Erythroblast (primary cell): Measurements from ENCODE around the gene OCA2.
"Not testable (repeated sequence)": the region's sequence is repeated elsewhere in the genome, so short reads cannot be mapped to it uniquely, and the experiment has no call there.

Experiments used
- DNase-seq, 2 experiments: peaks; one replicate each; lab custom pipeline; 2025; lab: John Stamatoyannopoulos, UW
- GATA1 ChIP-seq: IDR thresholded peaks from 2 replicates; pipeline ENCODE4 v1.6.1; 2011; ENCODE audit warnings: low read depth, mild to moderate bottlenecking, control low read depth, low read length, moderate library complexity
- POLR2A ChIP-seq: IDR thresholded peaks from 2 replicates; pipeline ENCODE4 v1.6.1; 2011; ENCODE audit warnings: mild to moderate bottlenecking, low read length

The OCA2 gene

DNA sequence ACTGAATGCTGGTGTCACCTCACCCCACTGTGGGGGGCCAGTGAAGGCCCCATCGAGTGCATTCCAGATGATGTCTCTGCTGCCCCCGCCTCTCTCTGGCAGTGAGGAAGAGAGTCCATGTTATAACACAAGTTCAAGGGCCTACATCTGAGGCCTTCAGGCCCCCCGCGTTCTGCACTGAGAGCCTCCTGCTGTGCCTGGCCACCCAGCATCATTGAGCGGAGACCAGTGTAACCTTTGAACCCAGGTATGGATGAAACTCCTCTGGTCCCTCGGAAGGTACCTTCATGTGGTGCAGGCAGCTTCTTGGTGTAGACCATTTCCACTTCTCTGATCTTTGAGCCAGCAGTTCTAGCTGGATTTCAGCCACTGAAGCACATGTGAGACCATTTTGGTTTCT is 324.9 kb downstream of the OCA2 start:
- DNase-seq = no peak
- TF ChIP-seq POLR2A = no peak
- no peak for TF ChIP-seq GATA1

DNA sequence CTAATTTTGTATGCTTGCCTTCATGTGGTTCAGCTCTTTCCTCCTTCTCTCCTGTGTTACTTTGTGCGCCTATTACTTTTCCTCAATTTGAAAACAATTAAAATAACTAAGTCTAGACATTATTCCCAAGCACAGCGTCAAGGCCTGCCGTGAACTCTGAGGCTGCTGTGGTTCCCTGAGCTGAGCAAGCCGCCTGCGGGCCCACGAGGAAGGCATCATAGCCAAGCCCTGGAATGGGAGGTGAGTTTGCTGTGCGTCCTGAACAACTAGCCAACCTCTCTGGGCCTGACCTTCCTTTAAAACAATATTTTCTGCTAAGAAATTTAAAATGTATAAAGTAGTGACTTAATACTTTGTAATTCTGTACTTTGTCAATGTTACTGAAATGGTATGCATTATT is 327.2 kb downstream of the OCA2 start:
- DNase-seq = no peak
- TF ChIP-seq GATA1 = no peak
- no peak for TF ChIP-seq POLR2A

DNA sequence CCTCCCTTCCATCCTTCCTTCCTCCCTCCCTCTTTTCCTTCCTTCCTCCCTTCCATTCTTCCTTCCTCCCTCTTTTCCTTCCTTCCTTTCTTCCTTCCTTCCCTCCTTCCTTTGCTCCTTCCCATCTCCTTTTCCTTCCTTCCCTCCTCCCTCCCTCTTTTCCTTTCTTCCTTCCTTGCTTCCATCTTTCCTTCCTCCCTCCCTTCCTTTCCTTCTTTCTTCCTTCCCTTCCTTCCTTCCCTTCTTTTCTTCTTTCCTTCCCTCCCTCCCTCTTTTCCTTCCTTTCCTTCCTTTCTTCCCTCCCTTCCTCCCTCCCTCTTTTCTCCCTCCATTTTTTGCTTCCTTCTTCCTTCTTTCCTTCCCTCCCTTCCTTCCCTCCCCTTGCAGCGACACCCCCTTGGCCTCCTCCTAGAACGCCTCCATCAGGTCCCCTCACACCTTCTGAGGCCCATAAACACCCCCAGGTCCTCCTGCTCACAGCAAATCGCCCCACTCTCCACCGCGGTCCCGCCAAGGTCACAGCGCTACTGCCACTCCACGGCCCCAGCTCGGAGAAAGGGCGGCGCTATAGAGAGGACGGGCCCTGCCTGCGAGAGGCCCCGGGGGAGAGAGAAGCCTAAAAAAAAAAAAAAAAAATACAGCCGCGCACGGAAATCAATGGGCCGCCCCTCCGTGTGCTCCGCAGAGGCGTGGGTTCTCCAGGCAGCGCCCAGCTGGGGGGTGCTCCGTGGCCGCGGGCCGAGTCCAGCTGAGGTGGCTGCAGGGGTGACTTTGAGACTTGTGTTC is 328.2 kb downstream of the OCA2 start:
- no peak for DNase-seq
- TF ChIP-seq POLR2A (no peak), GATA1 (no peak)

DNA sequence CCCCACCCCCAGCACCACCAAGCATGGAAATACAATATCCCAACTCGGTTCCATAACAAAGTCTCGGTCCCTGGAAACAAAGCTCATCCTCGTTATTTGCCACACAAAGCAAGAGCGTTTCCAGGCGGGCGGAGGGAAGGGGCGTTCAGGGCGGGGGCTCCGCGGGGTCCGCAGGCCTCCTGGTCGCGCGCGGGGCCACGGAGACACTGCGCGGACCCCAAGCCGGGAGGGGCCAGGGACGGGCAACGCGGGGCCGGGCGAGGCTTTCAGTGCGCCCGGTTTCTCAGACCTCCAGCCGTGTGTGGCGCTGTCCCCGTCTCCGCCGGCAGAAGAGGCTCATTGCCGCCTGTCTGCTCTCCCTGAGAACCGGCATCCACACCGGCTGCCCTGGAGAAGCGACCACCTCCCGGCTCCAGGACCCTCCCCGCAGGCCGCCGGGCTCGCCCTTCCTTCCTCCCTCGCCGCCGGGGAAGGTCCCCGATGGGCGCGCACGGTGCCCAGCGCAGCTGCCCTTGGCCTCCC is 329.0 kb downstream of the OCA2 start:
- no peak for DNase-seq

GRCh38 chr15:27769652-27770051 is 329.5 kb downstream of the OCA2 start:
- DNase-seq = no peak

More for the DNA sequence above, 329.0 kb downstream of the OCA2 start:
- TF ChIP-seq GATA1 = no peak
- no peak for TF ChIP-seq POLR2A

GRCh38 chr15:27768732-27769475 is 330.2 kb downstream of the OCA2 start:
- TF ChIP-seq POLR2A (no peak), GATA1 (no peak)
- no peak for DNase-seq

More at GRCh38 chr15:27769652-27770051, 329.5 kb downstream of the OCA2 start:
- TF ChIP-seq POLR2A (no peak), GATA1 (no peak)

DNA sequence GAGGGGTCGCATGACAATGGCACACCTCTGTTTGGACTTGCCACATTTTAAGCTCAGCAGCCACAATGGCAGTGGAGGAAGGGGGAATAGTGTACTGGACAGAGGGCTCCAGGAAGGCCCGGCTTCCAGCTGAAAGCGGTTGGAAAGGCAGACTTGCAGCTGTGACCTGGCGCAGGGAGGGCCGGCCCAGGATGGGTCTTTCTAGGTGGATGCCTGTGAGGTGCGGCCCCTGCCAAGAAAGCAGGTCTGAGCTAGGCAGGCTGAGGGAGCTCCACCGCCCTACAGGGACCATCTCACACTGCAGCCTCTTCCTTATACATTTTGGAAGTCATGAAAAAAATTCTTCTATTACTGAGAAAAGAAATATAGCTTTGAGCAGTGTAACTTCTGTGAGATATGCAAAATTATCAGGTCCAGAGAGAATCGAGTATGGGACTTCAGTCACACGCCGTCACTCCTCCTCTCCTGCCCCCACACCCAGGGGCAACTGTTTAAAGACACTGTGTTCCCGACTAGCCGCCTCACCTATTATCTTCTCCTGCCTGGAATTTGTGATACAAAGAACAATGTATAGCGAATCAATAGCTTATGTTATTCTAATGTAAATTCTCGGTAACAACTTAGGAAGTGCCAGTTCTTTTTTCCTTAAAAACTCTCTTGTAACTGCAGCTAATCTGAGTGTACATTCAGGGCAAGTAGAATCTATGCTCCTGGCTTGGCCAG is 331.0 kb downstream of the OCA2 start:
- TF ChIP-seq GATA1 = no peak
- TF ChIP-seq POLR2A = no peak
- DNase-seq = no peak

DNA sequence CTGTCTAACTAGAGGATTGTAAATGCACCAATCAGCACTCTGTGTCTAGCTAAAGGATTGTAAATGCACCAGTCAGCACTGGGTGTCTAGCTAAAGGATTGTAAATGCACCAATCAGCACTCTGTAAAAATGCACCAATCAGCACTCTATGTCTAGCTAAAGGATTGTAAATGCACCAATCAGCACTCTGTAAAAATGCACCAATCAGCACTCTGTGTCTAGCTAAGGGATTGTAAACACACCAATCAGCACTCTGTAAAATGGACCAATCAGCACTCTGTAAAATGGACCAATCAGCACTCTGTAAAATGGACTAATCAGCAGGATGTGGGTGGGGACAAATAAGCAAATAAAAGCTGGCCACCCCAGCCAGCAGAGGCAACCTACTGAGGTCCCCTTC is 331.7 kb downstream of the OCA2 start:
- not testable (repeated sequence) for DNase-seq

GRCh38 chr15:27764339-27764738 is 334.8 kb downstream of the OCA2 start:
- TF ChIP-seq GATA1 (no peak), POLR2A (no peak)
- DNase-seq = no peak

GRCh38 chr15:27763514-27763913 is 335.6 kb downstream of the OCA2 start:
- TF ChIP-seq GATA1 = no peak
- DNase-seq = no peak

DNA sequence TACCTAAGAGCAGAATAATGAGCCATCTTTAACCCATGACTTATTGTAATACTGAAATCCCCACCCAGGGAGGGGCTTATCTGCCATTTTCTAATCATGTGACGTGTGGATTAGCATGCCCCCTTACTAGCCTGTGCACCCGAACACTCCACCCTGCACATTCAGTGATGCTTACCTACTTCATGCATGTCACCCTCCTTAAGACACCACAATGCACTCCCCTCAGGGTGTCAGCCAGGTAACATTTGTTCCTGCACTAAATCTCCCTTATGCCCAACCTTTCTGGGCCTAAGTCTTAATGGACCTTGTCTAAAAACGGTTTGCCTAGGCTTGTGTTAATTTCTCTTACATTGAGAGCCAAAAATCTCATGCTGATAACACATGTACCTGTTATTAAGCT is 336.6 kb downstream of the OCA2 start:
- no peak for DNase-seq
- TF ChIP-seq POLR2A (no peak), GATA1 (no peak)

DNA sequence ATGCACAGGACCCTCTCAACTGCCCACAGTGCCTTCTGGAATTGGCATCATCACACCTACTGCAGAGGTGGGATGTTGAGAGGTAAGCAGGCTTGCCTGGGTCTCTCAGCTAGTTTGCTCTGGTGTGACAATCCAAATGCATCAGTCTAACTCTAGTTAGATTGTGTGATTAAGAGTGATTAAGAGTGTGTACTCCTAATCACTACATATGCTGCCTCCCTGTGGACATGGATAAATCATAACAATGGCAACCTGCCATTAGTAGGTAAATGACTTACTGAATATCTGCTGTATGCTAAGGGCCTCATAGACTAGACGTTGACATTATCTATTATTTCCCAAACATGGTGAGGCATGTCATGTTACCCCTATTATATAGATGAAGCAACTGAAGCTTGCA is 342.1 kb downstream of the OCA2 start:
- no peak for TF ChIP-seq POLR2A
- no peak for TF ChIP-seq GATA1
- no peak for DNase-seq

DNA sequence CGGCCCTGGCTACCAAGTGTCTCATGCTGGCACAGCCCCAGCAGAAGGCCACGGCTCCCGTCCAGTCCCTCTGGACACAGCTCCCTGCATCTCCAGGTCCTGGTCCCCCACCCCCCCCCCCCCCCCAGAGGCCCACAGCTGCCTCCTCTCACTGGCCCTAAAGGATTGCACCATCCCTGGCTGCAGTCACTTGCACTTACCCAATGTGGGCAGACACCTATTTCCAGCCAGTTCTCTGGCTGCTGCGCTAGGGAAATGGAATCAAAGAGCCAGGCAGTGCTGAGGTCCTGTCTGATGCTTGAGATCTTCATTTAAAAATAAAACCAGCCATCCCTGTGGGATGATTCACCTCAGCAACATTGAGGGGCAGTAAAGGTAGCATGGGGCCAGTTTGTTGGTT is 346.4 kb downstream of the OCA2 start:
- DNase-seq = no peak
- TF ChIP-seq GATA1 = no peak
- no peak for TF ChIP-seq POLR2A

DNA sequence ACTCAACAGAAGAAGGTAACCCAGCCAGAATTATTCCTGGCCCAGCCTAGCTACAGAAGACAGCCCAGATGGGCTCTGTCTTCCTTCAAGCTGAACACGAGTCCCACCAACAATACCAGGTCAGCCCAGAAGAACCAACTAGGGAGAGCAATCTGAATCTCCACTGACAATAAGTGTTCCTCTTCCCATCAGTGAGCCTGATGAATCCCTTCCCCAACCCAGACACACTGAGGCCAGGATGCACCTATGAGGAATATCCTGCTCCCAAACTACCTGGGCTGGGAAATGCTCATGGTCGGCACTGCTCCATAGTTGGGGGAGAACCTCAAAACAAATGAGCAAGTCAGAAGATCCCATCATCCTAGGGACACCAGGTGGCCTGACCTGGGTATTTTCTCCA is 351.1 kb downstream of the OCA2 start:
- no peak for DNase-seq
- TF ChIP-seq GATA1 = no peak
- TF ChIP-seq POLR2A = no peak
